Left kidney (tissue), 2 donors: ENCODE measurements around the gene CACNA1B. TPM values are rescaled to one million over a fixed set of nuclear protein-coding genes. Genes with fewer than 3 reads are reported as not detected.
"Not testable (repeated sequence)": the region's sequence is repeated elsewhere in the genome, so short reads cannot be mapped to it uniquely, and the experiment has no call there.

Source experiments
- DNase-seq: peaks from one replicate; pipeline ENCODE4 v3.0.0-alpha.2; 2013
- polyA plus RNA-seq: library from polyadenylated mRNA; unstranded; fragments of 120-200 nt; gene quantifications from one replicate; pipeline ENCODE4 v1.2.1, GENCODE V29; 2013; ENCODE audit not compliant: insufficient read length

Gene CACNA1B
- polyA plus RNA-seq, 1 donor: 0.52 TPM

GRCh38 chr9:137865581-137866145, 11.9 kb upstream of the CACNA1B start:
- no peak for DNase-seq

- DNase-seq: no peak
Measured at GRCh38 chr9:137866226-137867141, 11.1 kb upstream of the CACNA1B start.

GRCh38 chr9:137870432-137870831, 7.2 kb upstream of the CACNA1B start:
- no peak for DNase-seq

DNA sequence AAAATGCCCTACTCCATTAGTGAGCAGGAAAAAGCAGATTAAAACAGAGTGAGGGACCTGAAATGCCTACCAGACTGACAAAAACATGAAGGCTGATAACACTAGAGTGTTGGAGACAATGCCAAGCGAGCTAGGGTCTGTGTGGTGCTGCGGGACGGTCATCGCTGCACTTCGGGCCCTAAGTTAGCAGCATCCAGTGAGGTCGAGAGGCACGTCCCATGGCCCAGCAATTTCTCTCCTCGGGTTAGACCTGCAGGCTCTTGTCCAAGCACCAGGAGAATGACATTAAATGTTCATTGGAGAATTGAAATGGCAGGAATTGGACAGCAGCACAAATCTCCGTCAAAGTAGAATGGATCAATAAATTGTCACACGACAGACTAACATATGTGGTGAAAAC, 5.3 kb upstream of the CACNA1B start:
- DNase-seq: no peak

GRCh38 chr9:137873408-137873807, 4.2 kb upstream of the CACNA1B start:
- DNase-seq: no peak

- DNase-seq: no peak
Measured at GRCh38 chr9:137873858-137874362, 3.7 kb upstream of the CACNA1B start.

- DNase-seq: no peak
Measured at GRCh38 chr9:137875354-137875753, 2.2 kb upstream of the CACNA1B start.

DNA sequence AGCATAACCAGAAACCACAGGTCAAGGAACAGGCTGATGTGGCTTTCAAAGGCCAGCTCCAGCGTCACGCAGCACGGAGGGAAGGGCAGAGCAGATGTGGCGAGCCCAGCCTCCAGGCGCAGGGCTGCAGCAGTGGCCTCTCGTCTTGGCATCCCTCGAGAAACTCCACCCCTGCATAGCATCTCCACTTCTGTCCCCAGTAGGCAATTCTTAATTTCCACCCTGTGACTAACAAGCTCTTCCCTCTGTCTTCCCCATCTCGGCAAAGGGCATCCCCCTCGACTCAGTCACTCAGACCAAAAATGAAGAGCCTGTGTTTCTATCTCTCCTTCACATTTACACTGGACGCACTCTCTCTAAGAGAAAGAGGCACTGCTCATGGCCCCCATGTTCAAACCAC, 1.7 kb upstream of the CACNA1B start:
- no peak for DNase-seq

- DNase-seq: no peak
Measured at GRCh38 chr9:137876269-137876668, 1.3 kb upstream of the CACNA1B start.

DNA sequence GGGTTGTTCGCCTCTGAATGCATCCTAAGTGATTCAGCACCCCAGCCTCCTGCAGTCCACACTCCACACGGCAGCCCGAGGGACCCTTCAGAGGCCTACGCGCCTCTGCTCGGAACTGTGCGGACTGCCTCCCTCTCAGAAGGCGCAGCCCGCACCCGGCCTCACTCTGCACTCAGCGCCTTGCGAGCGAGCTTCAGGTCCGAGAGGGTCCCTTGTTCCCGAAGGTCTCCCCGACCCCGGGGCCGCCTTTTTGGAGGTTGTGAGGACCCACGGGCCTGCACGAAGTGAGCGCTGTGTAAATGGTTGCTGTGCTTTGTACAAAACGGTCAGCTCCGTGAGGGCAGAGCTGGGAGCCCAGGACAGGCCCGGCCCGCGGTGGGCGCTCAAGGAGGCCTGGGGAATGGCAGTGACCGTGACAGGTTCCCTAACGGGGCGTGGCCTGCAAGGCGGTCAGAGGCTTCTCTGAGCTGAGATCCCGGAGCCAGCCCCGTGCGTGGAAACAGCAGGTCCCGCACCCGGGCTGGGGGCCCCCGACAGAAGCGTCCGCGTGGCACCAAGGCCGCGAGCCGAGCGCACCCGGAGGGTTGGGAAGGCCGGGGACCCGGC, 698 bp upstream of the CACNA1B start:
- DNase-seq: no peak

DNA sequence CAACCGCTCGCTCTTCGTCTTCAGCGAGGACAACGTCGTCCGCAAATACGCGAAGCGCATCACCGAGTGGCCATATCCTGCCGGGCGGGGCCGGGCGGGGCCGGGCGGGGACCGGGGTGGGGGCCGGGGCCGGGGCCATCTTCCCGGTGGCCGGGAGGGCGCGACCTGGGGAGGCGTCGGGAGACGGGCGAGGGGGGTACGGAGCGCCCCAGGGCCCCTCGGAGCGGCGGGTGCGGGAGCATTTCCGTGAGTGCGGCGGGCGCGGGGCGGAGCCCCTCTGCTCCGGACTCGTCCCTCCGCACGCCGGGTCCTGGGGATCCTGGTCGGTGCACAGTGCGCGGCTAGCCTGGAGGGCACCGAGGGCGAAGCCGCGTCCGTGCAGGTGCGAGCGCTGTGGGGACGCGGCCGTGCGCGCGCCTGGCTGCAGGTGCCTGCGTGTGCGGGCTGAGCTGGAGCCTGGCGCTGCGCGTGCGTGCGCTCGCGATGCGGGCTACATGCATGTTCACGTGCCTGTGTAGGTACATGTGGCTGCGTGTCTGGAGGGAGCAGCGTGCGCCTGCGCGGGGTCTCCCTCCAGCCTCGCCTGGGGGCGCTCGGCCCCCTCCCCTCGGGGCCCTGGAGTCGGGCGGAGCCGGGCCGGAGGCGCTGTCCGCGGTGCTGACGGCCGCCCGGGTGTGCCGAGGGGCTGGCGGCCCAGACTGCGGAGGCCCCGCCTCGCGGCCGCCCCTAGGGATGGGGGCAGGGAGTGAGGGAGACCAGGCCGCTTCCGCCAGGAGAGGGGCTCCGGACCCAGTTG, 762 bp downstream of the CACNA1B start:
- peak; percentile 66 for DNase-seq

GRCh38 chr9:137879052-137879451, 1.5 kb downstream of the CACNA1B start:
- DNase-seq: no peak

- DNase-seq: no peak
Measured at GRCh38 chr9:137879566-137880150, 2.1 kb downstream of the CACNA1B start.

DNA sequence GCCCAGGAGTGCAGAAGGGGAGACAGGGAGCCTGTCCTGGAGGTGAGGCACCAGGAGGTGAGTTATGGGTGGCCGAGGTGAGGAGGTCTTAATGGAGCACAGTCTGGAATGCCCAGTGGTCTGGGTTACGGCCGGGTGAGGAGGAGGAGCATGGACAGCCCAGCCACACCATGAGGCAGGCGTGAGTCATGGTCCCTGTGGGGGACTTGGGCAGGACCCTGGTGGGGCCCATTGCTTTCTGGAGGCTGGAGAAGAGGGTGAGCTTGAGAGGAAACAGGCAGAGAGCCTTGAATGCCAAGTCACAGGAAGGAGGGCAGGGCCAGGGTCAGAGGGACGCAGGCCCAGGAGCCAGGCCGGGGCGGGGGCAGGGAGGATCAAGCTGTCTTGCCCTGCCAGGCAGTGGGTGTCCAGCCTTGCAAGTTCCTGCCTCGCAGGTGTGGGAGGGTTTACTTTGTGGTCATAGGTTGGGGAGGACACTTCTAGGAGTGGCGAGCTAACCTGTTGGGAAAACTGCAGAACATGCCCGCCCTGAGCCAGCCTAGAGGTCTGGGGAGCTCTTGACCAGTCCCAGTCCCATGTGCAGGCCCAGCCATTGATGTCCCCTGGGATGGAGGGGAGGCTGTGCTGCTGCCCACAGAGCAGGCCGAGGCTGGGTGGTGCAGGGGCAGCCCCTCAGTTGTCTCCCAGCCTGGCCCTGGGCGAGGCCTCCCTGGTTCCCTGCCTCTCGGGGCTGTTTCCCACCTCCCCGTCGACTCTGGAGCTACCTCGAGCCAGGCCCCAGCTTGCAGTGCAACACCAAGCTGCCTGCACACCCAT, 2.8 kb downstream of the CACNA1B start:
- no peak for DNase-seq

- DNase-seq: no peak
Measured at GRCh38 chr9:137880976-137881530, 3.5 kb downstream of the CACNA1B start.

DNA sequence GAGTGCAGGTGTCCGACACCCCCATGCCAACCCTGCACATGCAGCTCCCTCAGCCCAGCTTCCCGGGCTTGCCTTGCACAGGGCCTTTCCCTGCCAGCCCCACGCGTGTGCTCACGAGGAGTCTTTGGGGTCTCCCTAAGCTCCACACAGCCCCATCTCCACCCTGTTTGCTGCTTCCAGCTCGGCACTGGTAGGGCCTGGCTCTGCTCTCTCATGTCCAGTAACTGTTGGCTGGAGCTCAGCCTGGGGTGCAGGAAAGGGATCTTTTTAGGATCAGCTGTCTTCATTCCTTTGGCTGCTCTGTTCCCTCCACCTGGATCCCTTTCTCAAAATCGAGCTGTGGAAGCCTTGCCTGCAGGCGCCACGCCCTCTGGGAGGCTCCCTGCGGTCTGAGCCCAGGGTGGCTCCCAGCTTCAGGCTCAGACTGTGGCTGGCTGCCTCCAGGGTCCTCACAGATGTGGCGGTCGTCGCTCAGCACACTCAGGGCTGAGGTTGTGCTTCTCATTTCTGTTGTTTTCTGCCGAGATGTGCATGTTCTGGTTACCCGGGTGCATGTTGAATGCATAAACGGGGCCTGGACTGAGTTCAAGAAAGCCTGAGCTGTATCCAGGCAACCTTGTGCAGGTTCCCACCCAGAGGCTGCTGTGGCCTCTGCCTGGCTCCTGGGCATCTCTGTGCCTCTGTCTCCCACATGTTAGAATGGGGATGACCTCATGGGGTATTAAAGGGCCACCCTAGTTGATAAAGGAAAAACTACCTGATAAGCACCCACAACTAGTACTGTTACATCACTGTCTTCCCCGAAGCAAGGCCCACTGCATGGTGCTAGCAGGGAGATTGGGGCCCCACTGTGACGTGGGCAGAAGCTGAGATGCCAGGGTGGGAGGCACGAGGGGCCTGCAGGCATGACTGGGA, 4.3 kb downstream of the CACNA1B start:
- DNase-seq: no peak

DNA sequence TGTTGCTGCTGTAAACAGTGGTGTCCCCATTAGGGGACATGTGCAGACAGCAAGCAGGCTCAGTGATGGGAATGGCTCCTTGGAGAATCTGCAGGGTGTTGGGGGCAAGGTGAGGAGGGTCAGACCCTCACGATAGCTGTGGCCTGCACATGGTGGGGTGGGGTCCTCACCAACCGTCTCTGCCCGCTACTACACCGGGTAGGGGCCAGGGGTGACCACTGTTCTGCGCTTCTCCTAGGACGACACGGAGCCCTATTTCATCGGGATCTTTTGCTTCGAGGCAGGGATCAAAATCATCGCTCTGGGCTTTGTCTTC, 4.9 kb downstream of the CACNA1B start:
- DNase-seq: no peak

DNA sequence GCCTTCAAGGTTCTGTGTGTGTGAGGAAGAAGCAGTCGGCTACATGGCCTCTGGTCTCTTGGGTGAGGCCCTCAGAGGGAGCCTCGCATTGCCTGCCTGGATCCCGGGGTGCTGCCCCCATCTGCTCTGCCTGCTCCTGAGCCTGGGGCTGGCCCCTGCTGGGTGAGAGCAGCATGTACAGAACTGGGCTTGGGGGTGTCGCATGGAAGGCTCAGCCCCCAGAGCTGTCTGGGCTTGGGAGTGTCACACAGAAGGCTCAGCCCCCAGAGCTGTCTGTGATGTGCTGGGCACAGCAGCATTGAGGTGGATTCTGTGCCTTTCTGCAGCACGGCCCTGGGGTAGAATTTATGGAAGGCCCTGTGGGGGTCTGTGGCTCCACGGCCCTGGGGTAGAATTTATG, 6.4 kb downstream of the CACNA1B start:
- DNase-seq: not testable (repeated sequence)

DNA sequence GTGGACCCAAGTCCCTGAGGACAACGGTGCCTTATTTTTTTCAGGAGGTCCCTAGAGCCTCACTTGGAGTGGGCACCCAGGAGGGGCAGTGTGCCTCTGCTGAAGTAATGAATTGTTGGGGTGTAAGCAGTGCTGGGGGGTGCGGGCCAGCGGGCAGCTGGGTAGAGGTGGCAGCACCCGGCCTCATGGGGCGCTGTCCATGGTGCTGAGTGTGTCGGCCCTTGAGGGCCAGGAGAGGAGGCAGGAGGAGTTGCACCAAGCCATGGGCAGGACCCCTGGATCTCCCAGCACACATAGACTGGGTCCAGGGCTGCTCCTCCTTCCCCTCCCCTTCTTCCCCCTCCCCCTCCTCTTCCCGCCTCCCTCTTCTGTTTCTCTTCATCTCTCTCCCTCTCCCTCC, 7.0 kb downstream of the CACNA1B start:
- DNase-seq: not testable (repeated sequence)

DNA sequence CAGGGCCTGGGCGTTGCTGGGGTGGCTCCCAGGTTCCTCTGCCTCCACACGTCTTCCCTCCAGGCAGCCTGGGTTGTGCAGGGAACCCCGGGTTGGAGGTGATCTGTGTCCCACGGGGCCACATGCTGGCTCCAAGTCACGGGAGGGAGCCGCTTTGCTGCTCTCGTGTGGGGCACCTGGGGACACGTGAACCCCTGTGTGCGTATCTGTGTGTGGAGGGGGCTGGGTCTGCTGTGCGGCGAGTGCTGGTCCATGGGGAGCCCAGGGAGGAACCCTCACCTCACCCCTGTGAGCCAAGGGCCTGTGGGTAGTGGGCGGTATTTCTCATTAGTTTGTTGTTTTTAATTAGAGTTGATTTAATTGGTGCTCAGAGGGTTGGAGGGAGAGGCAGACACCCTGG, 7.5 kb downstream of the CACNA1B start:
- DNase-seq: not testable (repeated sequence)
